Smooth muscle cell (in vitro differentiated cells): ENCODE data around the gene TESK1. TPM values are rescaled to one million over a fixed set of nuclear protein-coding genes. Genes with fewer than 3 reads are reported as not detected.

Experiments used
- DNase-seq: peaks from one replicate; lab custom pipeline; 2025; ENCODE audit not compliant: unreplicated experiment; lab: John Stamatoyannopoulos, UW
- H2AFZ ChIP-seq: fragments of 200-600 bp; sonication (generic); 2 replicates; pipeline ENCODE4 v1.6.0; 2016; ENCODE audit warnings: antibody characterized with exemption, low read depth, mild to moderate bottlenecking
- H3F3A ChIP-seq: fragments of 200-600 bp; sonication (generic); 2 replicates; pipeline ENCODE4 v1.6.0; 2017; ENCODE audit warnings: antibody characterized with exemption, low read depth
- H3K27ac ChIP-seq: fragments of 200-600 bp; sonication (generic); 2 replicates; pipeline ENCODE4 v1.5.1; 2016; ENCODE audit warnings: low read depth, mild to moderate bottlenecking
- H3K27me3 ChIP-seq: fragments of 200-600 bp; sonication (generic); 2 replicates; pipeline ENCODE4 v1.6.1; 2016; ENCODE audit warnings: low read depth, mild to moderate bottlenecking
- H3K36me3 ChIP-seq: fragments of 200-600 bp; sonication (generic); 2 replicates; pipeline ENCODE4 v1.5.1; 2016; ENCODE audit warnings: low read depth
- H3K4me1 ChIP-seq: fragments of 200-600 bp; sonication (generic); 2 replicates; pipeline ENCODE4 v1.5.1; 2016; ENCODE audit warnings: low read depth
- H3K4me2 ChIP-seq: fragments of 200-600 bp; sonication (generic); 2 replicates; pipeline ENCODE4 v1.6.0; 2016; ENCODE audit warnings: mild to moderate bottlenecking
- H3K4me3 ChIP-seq: fragments of 200-600 bp; sonication (generic); 2 replicates; pipeline ENCODE4 v1.5.1; 2016; ENCODE audit warnings: mild to moderate bottlenecking
- H3K79me2 ChIP-seq: fragments of 200-600 bp; sonication (generic); 2 replicates; pipeline ENCODE4 v1.6.0; 2016; ENCODE audit warnings: low read depth, mild to moderate bottlenecking
- H3K9ac ChIP-seq: fragments of 200-600 bp; sonication (generic); 2 replicates; pipeline ENCODE4 v1.6.0; 2016; ENCODE audit warnings: low read depth
- H3K9me3 ChIP-seq: fragments of 200-600 bp; sonication (generic); replicated peaks from 2 replicates; pipeline ENCODE4 v1.5.1; 2016; ENCODE audit warnings: low read depth
- H4K20me1 ChIP-seq: fragments of 200-600 bp; sonication (generic); 2 replicates; pipeline ENCODE4 v1.6.0; 2016; ENCODE audit warnings: low read depth
- CTCF ChIP-seq: fragments of 200-600 bp; sonication (generic); IDR thresholded peaks from 2 replicates; pipeline ENCODE4 v1.5.1; 2017; ENCODE audit warnings: borderline replicate concordance, mild to moderate bottlenecking, antibody characterized with exemption; ENCODE audit not compliant: insufficient read depth, poor library complexity, severe bottlenecking
- WGBS: methylation state at CpG from one replicate; pipeline ENCODE4 v1.1.7; 2016; ENCODE audit warnings: low lambda C conversion rate; 5-methylcytosine and 5-hydroxymethylcytosine counted together
- polyA plus RNA-seq: library from polyadenylated mRNA; unstranded; fragments of >200 nt; fragmentation: Nextera tagmentation; extraction: Ambion mirVana; gene quantifications from 2 replicates; pipeline ENCODE4 v1.2.1, GENCODE V29; 2016
- total RNA-seq: library from RNA; depleted of rRNA; stranded (reverse); fragments of >200 nt; gene quantifications from 2 replicates; pipeline ENCODE4 v1.2.3, GENCODE V29; 2014

TESK1 gene
- total and polyA plus RNA-seq, 2 experiments from 2014 or later: 14.2 to 19.4 TPM

- no peaks in the 10 kb centered on the region for H3K9me3 ChIP-seq
- peaks cover 24% of the 10 kb centered on the region for H4K20me1 ChIP-seq
- no peaks in the 10 kb centered on the region for H3K27me3 ChIP-seq
- 100% methylated on average over 6 of the region's 6 CpGs for WGBS
- H2AFZ ChIP-seq: no peak overlapping the region
- H3K9ac ChIP-seq: no peak overlapping the region
- TF ChIP-seq CTCF: no peak
- no peak overlapping the region for H3K4me2 ChIP-seq
- H3K4me3 ChIP-seq: no peak overlapping the region
- H3K36me3 ChIP-seq: no peaks in the 10 kb centered on the region
- H3K79me2 ChIP-seq: peaks cover 6% of the 10 kb centered on the region
- no peaks in the 10 kb centered on the region for H3F3A ChIP-seq
- H3K4me1 ChIP-seq: peaks cover 10% of the 10 kb centered on the region
- no peak overlapping the region for H3K27ac ChIP-seq
- DNase-seq: no peak
Observed at GRCh38 chr9:35557320-35557719, 47.7 kb upstream of the TESK1 start.

DNA sequence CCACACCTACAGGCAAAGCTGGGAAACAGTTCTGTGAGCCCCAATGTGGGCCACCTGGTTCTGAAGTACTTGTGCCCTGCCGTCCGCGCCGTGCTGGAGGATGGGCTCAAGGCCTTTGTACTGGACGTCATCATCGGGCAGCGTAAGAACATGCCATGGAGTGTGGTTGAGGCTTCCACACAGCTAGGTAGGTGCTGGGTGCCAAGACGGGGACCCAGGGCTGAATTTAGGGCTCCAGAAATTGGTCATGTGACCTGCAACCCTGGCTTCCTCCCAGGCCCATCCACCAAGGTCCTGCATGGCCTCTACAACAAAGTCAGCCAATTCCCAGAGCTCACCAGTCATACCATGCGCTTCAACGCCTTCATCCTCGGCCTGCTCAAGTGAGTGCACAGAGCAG is 46.9 kb upstream of the TESK1 start:
- H3K4me3 ChIP-seq: no peak overlapping the region
- H3K4me1 ChIP-seq: peaks cover 3% of the 10 kb centered on the region
- H3K9me3 ChIP-seq: no peaks in the 10 kb centered on the region
- TF ChIP-seq CTCF: no peak
- WGBS: 98% methylated on average over 11 of the region's 11 CpGs
- H3F3A ChIP-seq: no peaks in the 10 kb centered on the region
- no peak overlapping the region for H3K4me2 ChIP-seq
- no peaks in the 10 kb centered on the region for H3K79me2 ChIP-seq
- no peak overlapping the region for H3K27ac ChIP-seq
- no peak overlapping the region for H3K9ac ChIP-seq
- no peaks in the 10 kb centered on the region for H3K36me3 ChIP-seq
- no peak overlapping the region for H2AFZ ChIP-seq
- no peak for DNase-seq
- no peaks in the 10 kb centered on the region for H3K27me3 ChIP-seq
- H4K20me1 ChIP-seq: peaks cover 15% of the 10 kb centered on the region

GRCh38 chr9:35559792-35560530 is 45.1 kb upstream of the TESK1 start:
- Histone ChIP-seq H3K79me2 (no peaks in the 10 kb centered on the region), H3K36me3 (no peaks in the 10 kb centered on the region), H2AFZ (no peak overlapping the region), H3F3A (no peaks in the 10 kb centered on the region), H3K9ac (no peak overlapping the region), H3K4me3 (no peak overlapping the region), H3K9me3 (no peaks in the 10 kb centered on the region), H3K27me3 (no peaks in the 10 kb centered on the region), H3K4me2 (no peak overlapping the region), H3K4me1 (no peaks in the 10 kb centered on the region), H4K20me1 (no peaks in the 10 kb centered on the region), H3K27ac (no peak overlapping the region)
- WGBS: 96% methylated on average over 17 of the region's 20 CpGs
- TF ChIP-seq CTCF: no peak
- DNase-seq: no peak

DNA sequence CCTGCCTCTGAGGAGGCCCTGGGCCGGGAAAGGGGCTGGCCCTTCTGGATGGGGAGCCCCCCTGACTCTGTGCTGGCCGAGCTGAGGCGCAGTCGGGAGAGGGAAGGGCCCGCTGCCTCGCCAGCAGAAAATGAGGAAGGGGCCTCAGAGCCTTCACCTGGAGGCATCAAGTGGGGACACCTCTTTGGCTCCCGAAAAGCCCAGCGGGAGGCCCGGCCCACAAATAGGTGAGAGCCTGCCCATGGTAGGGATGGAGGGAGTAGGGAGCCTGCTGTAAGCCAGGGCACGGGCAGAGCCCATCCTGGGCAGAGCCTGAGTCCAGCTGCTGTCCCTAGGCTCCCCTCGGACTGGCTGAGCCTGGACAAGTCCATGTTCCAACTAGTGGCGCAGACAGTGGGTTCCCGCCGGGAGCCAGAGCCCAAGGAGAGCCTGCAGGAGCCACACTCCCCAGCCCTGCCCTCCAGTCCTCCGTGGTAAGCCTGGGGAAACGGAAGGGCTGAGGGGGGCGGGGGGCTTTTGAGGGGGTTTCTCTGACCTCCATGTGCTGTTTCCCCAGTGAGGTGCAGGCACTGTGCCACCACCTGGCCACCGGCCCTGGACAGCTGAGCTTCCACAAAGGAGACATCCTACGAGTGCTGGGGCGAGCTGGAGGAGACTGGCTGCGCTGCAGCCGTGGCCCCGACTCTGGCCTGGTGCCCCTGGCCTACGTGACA is 44.3 kb upstream of the TESK1 start:
- Histone ChIP-seq H3K4me2 (no peak overlapping the region), H3K27me3 (no peaks in the 10 kb centered on the region), H2AFZ (no peak overlapping the region), H3K9me3 (no peaks in the 10 kb centered on the region), H3K4me1 (no peaks in the 10 kb centered on the region), H3K4me3 (no peak overlapping the region), H3F3A (no peaks in the 10 kb centered on the region), H3K36me3 (no peaks in the 10 kb centered on the region), H4K20me1 (no peaks in the 10 kb centered on the region), H3K27ac (no peak overlapping the region), H3K79me2 (no peaks in the 10 kb centered on the region), H3K9ac (no peak overlapping the region)
- TF ChIP-seq CTCF: no peak
- WGBS: 96% methylated on average over 24 of the region's 24 CpGs
- no peak for DNase-seq
